Calu3 (cell line): ENCODE results near the gene TMUB2. TPM values are rescaled to one million over a fixed set of nuclear protein-coding genes. Genes with fewer than 3 reads are reported as not detected.

ENCODE experiments used
- BruUV-seq: library from RNA; stranded (reverse); fragments of 400-500 nt; replicated peaks from 2 replicates; lab custom pipeline; 2021; lab: Mats Ljungman, UMichigan
- CTCF ChIA-PET: fragments of 300-600 bp; sonication (Branson Sonifier 250); formaldehyde crosslinking; loops from one replicate; lab custom pipeline; 2022; ENCODE audit warnings: antibody characterized with exemption; lab: Charles Lee
- DNase-seq: peaks from one replicate; pipeline ENCODE4 v3.0.0; 2022
- H3K27ac Mint-ChIP-seq: one replicate; pipeline ENCODE4 v1.8.0; 2022; ENCODE audit warnings: mixed read lengths; ENCODE audit not compliant: unreplicated experiment
- H3K27me3 Mint-ChIP-seq: one replicate; pipeline ENCODE4 v1.8.0; 2022; ENCODE audit warnings: mixed read lengths; ENCODE audit not compliant: unreplicated experiment
- H3K36me3 Mint-ChIP-seq: one replicate; pipeline ENCODE4 v1.8.0; 2022; ENCODE audit warnings: mild to moderate bottlenecking, moderate library complexity, mixed read lengths; ENCODE audit not compliant: insufficient read depth, unreplicated experiment
- H3K4me1 Mint-ChIP-seq: one replicate; pipeline ENCODE4 v1.8.0; 2022; ENCODE audit warnings: mild to moderate bottlenecking, low read depth, mixed read lengths; ENCODE audit not compliant: unreplicated experiment
- H3K4me3 Mint-ChIP-seq: one replicate; pipeline ENCODE4 v1.8.0; 2022; ENCODE audit warnings: mild to moderate bottlenecking, low read depth, moderate library complexity, mixed read lengths; ENCODE audit not compliant: unreplicated experiment
- H3K9me3 Mint-ChIP-seq: one replicate; pipeline ENCODE4 v1.8.0; 2022; ENCODE audit warnings: low read depth, mixed read lengths; ENCODE audit not compliant: unreplicated experiment
- CTCF ChIP-seq: fragments of 200-600 bp; IDR thresholded peaks from one replicate; pipeline ENCODE4 v1.8.0; 2022; ENCODE audit warnings: antibody characterized with exemption; ENCODE audit not compliant: unreplicated experiment
- intact Hi-C: fragments of 100-400 bp; cut with micrococcal nuclease; formaldehyde crosslinking; loops from one replicate; pipeline ENCODE4 v1.10.0; 2022; ENCODE audit not compliant: unreplicated experiment
- total RNA-seq: library from RNA; stranded (reverse); gene quantifications from 2 replicates; pipeline ENCODE4 v1.2.3, GENCODE V29; 2022

TMUB2 gene
- total RNA-seq, 1 experiment from 2014 or later = 56.0 TPM

- Mint-ChIP-seq H3K27ac (peak overlapping the region; percentile 2), H3K9me3 (no peaks in the 10 kb centered on the region), H3K4me3 (no peak overlapping the region), H3K27me3 (no peaks in the 10 kb centered on the region), H3K36me3 (peaks cover 49% of the 10 kb centered on the region), H3K4me1 (peaks cover 37% of the 10 kb centered on the region)
- CTCF ChIA-PET = interaction anchor here (0.6 to 1.0 kb wide), 2 partner anchors 139 to 322 kb away, joined by 3 to 4 read pairs; no protein-coding TSS in a partner anchor
- BruUV-seq = no TSS peak
- no peak for TF ChIP-seq CTCF
- DNase-seq = no peak
- intact Hi-C loops = loop anchor here (5.0 kb wide), 1 partner anchor 145 kb away; the partner anchor contains the start of gene GRN
Observed at GRCh38 chr17:44202756-44203155, 16.0 kb downstream of the TMUB2 start.

- Mint-ChIP-seq H3K9me3 (no peaks in the 10 kb centered on the region), H3K4me3 (no peak overlapping the region), H3K27me3 (no peaks in the 10 kb centered on the region), H3K36me3 (peaks cover 49% of the 10 kb centered on the region), H3K4me1 (peaks cover 39% of the 10 kb centered on the region), H3K27ac (peak overlapping the region; percentile 2)
- CTCF ChIA-PET = interaction anchor here (0.5 to 1.5 kb wide), 7 partner anchors 12 to 789 kb away, joined by 3 to 8 read pairs (median 4); no protein-coding TSS in a partner anchor
- BruUV-seq = no TSS peak
- peak; percentile 58 for DNase-seq
- peak; percentile 85 for TF ChIP-seq CTCF
- intact Hi-C loops = loop anchor here (5.0 kb wide), 1 partner anchor 143 kb away; the partner anchor contains the start of gene GRN
Observed at GRCh38 chr17:44203731-44204440, 17.1 kb downstream of the TMUB2 start.

GRCh38 chr17:44204441-44204882 is 17.7 kb downstream of the TMUB2 start:
- H3K27me3 Mint-ChIP-seq = no peaks in the 10 kb centered on the region
- peaks cover 51% of the 10 kb centered on the region for H3K36me3 Mint-ChIP-seq
- H3K4me3 Mint-ChIP-seq = no peak overlapping the region
- no peak for TF ChIP-seq CTCF
- DNase-seq = no peak
- BruUV-seq = no TSS peak
- H3K27ac Mint-ChIP-seq = no peak overlapping the region
- CTCF ChIA-PET = interaction anchor here (1.2 to 1.5 kb wide), 2 partner anchors 13 to 17 kb away, joined by 3 to 8 read pairs; no protein-coding TSS in a partner anchor
- no peaks in the 10 kb centered on the region for H3K9me3 Mint-ChIP-seq
- intact Hi-C loops = loop anchor here (5.0 kb wide), 1 partner anchor 143 kb away; the partner anchor contains the start of gene GRN
- peaks cover 39% of the 10 kb centered on the region for H3K4me1 Mint-ChIP-seq

GRCh38 chr17:44205962-44206824 is 19.4 kb downstream of the TMUB2 start:
- no peak overlapping the region for H3K4me3 Mint-ChIP-seq
- DNase-seq = peak; percentile 38
- H3K27ac Mint-ChIP-seq = no peak overlapping the region
- H3K9me3 Mint-ChIP-seq = no peaks in the 10 kb centered on the region
- H3K27me3 Mint-ChIP-seq = no peaks in the 10 kb centered on the region
- peaks cover 46% of the 10 kb centered on the region for H3K36me3 Mint-ChIP-seq
- peaks cover 34% of the 10 kb centered on the region for H3K4me1 Mint-ChIP-seq
- CTCF ChIA-PET = interaction anchor here (1.1 to 1.4 kb wide), 2 partner anchors 14 to 140 kb away, joined by 4 to 8 read pairs; partner anchors contain the start of gene UBTF
- intact Hi-C loops = no loop called here
- TF ChIP-seq CTCF = peak; percentile 45
- BruUV-seq = no TSS peak
